Smooth muscle cell (in vitro differentiated cells): Measurements from ENCODE around the gene RNH1. TPM values are rescaled to one million over a fixed set of nuclear protein-coding genes. Genes with fewer than 3 reads are reported as not detected.

Experiments used
- DNase-seq: peaks from one replicate; lab custom pipeline; 2025; ENCODE audit not compliant: unreplicated experiment; lab: John Stamatoyannopoulos, UW
- H2AFZ ChIP-seq: fragments of 200-600 bp; sonication (generic); 2 replicates; pipeline ENCODE4 v1.6.0; 2016; ENCODE audit warnings: antibody characterized with exemption, low read depth, mild to moderate bottlenecking
- H3F3A ChIP-seq: fragments of 200-600 bp; sonication (generic); 2 replicates; pipeline ENCODE4 v1.6.0; 2017; ENCODE audit warnings: antibody characterized with exemption, low read depth
- H3K27ac ChIP-seq: fragments of 200-600 bp; sonication (generic); 2 replicates; pipeline ENCODE4 v1.5.1; 2016; ENCODE audit warnings: low read depth, mild to moderate bottlenecking
- H3K27me3 ChIP-seq: fragments of 200-600 bp; sonication (generic); 2 replicates; pipeline ENCODE4 v1.6.1; 2016; ENCODE audit warnings: low read depth, mild to moderate bottlenecking
- H3K36me3 ChIP-seq: fragments of 200-600 bp; sonication (generic); 2 replicates; pipeline ENCODE4 v1.5.1; 2016; ENCODE audit warnings: low read depth
- H3K4me1 ChIP-seq: fragments of 200-600 bp; sonication (generic); 2 replicates; pipeline ENCODE4 v1.5.1; 2016; ENCODE audit warnings: low read depth
- H3K4me2 ChIP-seq: fragments of 200-600 bp; sonication (generic); 2 replicates; pipeline ENCODE4 v1.6.0; 2016; ENCODE audit warnings: mild to moderate bottlenecking
- H3K4me3 ChIP-seq: fragments of 200-600 bp; sonication (generic); 2 replicates; pipeline ENCODE4 v1.5.1; 2016; ENCODE audit warnings: mild to moderate bottlenecking
- H3K79me2 ChIP-seq: fragments of 200-600 bp; sonication (generic); 2 replicates; pipeline ENCODE4 v1.6.0; 2016; ENCODE audit warnings: low read depth, mild to moderate bottlenecking
- H3K9ac ChIP-seq: fragments of 200-600 bp; sonication (generic); 2 replicates; pipeline ENCODE4 v1.6.0; 2016; ENCODE audit warnings: low read depth
- H3K9me3 ChIP-seq: fragments of 200-600 bp; sonication (generic); replicated peaks from 2 replicates; pipeline ENCODE4 v1.5.1; 2016; ENCODE audit warnings: low read depth
- H4K20me1 ChIP-seq: fragments of 200-600 bp; sonication (generic); 2 replicates; pipeline ENCODE4 v1.6.0; 2016; ENCODE audit warnings: low read depth
- CTCF ChIP-seq: fragments of 200-600 bp; sonication (generic); IDR thresholded peaks from 2 replicates; pipeline ENCODE4 v1.5.1; 2017; ENCODE audit warnings: borderline replicate concordance, mild to moderate bottlenecking, antibody characterized with exemption; ENCODE audit not compliant: insufficient read depth, poor library complexity, severe bottlenecking
- WGBS: methylation state at CpG from one replicate; pipeline ENCODE4 v1.1.7; 2016; ENCODE audit warnings: low lambda C conversion rate; 5-methylcytosine and 5-hydroxymethylcytosine counted together
- polyA plus RNA-seq: library from polyadenylated mRNA; unstranded; fragments of >200 nt; fragmentation: Nextera tagmentation; extraction: Ambion mirVana; gene quantifications from 2 replicates; pipeline ENCODE4 v1.2.1, GENCODE V29; 2016
- total RNA-seq: library from RNA; depleted of rRNA; stranded (reverse); fragments of >200 nt; gene quantifications from 2 replicates; pipeline ENCODE4 v1.2.3, GENCODE V29; 2014

The RNH1 gene
- total and polyA plus RNA-seq, 2 experiments from 2014 or later, result 91.3 to 243 TPM

GRCh38 chr11:554428-555226 lies 47.6 kb upstream of the RNH1 start:
- no peak overlapping the region for H2AFZ ChIP-seq
- WGBS, result 13% methylated on average over 36 of the region's 60 CpGs

GRCh38 chr11:553988-554340 lies 46.9 kb upstream of the RNH1 start:
- no peak overlapping the region for H3K4me2 ChIP-seq
- no peak for TF ChIP-seq CTCF
- H3F3A ChIP-seq, result no peaks in the 10 kb centered on the region
- H3K27me3 ChIP-seq, result peaks cover 57% of the 10 kb centered on the region
- H3K4me3 ChIP-seq, result no peak overlapping the region
- no peaks in the 10 kb centered on the region for H3K79me2 ChIP-seq
- no peak overlapping the region for H2AFZ ChIP-seq
- no peak for DNase-seq
- no peaks in the 10 kb centered on the region for H3K36me3 ChIP-seq
- WGBS, result 79% methylated on average over 9 of the region's 11 CpGs
- H4K20me1 ChIP-seq, result no peaks in the 10 kb centered on the region
- H3K27ac ChIP-seq, result no peak overlapping the region
- H3K4me1 ChIP-seq, result peaks cover 2% of the 10 kb centered on the region
- no peaks in the 10 kb centered on the region for H3K9me3 ChIP-seq
- no peak overlapping the region for H3K9ac ChIP-seq

More at GRCh38 chr11:554428-555226, 47.6 kb upstream of the RNH1 start:
- H4K20me1 ChIP-seq, result no peaks in the 10 kb centered on the region
- H3K4me1 ChIP-seq, result peaks cover 2% of the 10 kb centered on the region
- no peak overlapping the region for H3K27ac ChIP-seq
- H3K4me3 ChIP-seq, result peak overlapping the region; percentile 41
- no peaks in the 10 kb centered on the region for H3K9me3 ChIP-seq
- H3K4me2 ChIP-seq, result peak overlapping the region; percentile 80
- H3K9ac ChIP-seq, result no peak overlapping the region
- no peaks in the 10 kb centered on the region for H3K36me3 ChIP-seq
- no peaks in the 10 kb centered on the region for H3F3A ChIP-seq
- H3K27me3 ChIP-seq, result peaks cover 58% of the 10 kb centered on the region
- TF ChIP-seq CTCF, result peak; percentile 52
- H3K79me2 ChIP-seq, result no peaks in the 10 kb centered on the region
- DNase-seq, result no peak

GRCh38 chr11:553083-553987 lies 46.3 kb upstream of the RNH1 start:
- no peak overlapping the region for H3K4me2 ChIP-seq
- peaks cover 50% of the 10 kb centered on the region for H3K27me3 ChIP-seq
- H4K20me1 ChIP-seq, result no peaks in the 10 kb centered on the region
- no peak for DNase-seq
- no peak overlapping the region for H3K4me3 ChIP-seq
- no peaks in the 10 kb centered on the region for H3K79me2 ChIP-seq
- no peaks in the 10 kb centered on the region for H3F3A ChIP-seq
- H3K27ac ChIP-seq, result no peak overlapping the region
- no peak for TF ChIP-seq CTCF
- H3K9ac ChIP-seq, result no peak overlapping the region
- no peaks in the 10 kb centered on the region for H3K36me3 ChIP-seq
- H3K9me3 ChIP-seq, result no peaks in the 10 kb centered on the region
- no peak overlapping the region for H2AFZ ChIP-seq
- 93% methylated on average over 24 of the region's 27 CpGs for WGBS
- H3K4me1 ChIP-seq, result peaks cover 2% of the 10 kb centered on the region
